HepG2 (cell line): ENCODE measurements around the gene GSAP. TPM values are rescaled to one million over a fixed set of nuclear protein-coding genes. Genes with fewer than 3 reads are reported as not detected.

Experiments used
- ATAC-seq: fragments of 200-7000 bp; cut with Tn5 transposase; 3 replicates; pipeline ENCODE4 v1.9.1; 2020; ENCODE audit warnings: mild to moderate bottlenecking, moderate library complexity
- BruUV-seq: library from RNA; stranded (reverse); fragments of 400-500 nt; replicated peaks from 2 replicates; lab custom pipeline; 2021; lab: Mats Ljungman, UMichigan
- CTCF ChIA-PET: fragments of 300-600 bp; formaldehyde crosslinking; extraction: SDS; loops from one replicate; lab custom pipeline; 2021; ENCODE audit warnings: low total read pairs, inconsistent platforms, low intra/inter-chr PET ratio; lab: Yijun Ruan, JAX
- POLR2A ChIA-PET: fragments of 350-600 bp; sonication (Branson Sonifier 250); formaldehyde crosslinking; loops from one replicate; lab custom pipeline; 2020; ENCODE audit warnings: antibody characterized with exemption, inconsistent platforms; lab: Yijun Ruan, JAX
- DNase-seq: peaks from one replicate; pipeline ENCODE4 v3.0.0-alpha.2; 2015; ENCODE audit warnings: low spot score
- FAIRE-seq: peaks from 3 replicates; lab custom pipeline; 2011; peaks lifted over from hg19 to GRCh38; lab: Jason Lieb, UNC
- H2AFZ ChIP-seq: one replicate; pipeline ENCODE4 v1.6.1; 2011; ENCODE audit warnings: low read length, inconsistent platforms
- H3K27ac ChIP-seq: fragments of 300-600 bp; 3 replicates; pipeline ENCODE4 v1.8.0; 2011; ENCODE audit warnings: mixed run types, mild to moderate bottlenecking, mixed read lengths, low read length, inconsistent platforms; ENCODE audit not compliant: insufficient read depth; ENCODE audit errors: extremely low read length
- H3K27me3 ChIP-seq, 2 experiments: fragments of 200-600 bp in 1 of 2; 2 replicates in 1 of 2; 3 replicates in 1 of 2; pipeline versions ENCODE4 v1.6.0 to v1.8.0; 2011; ENCODE audit warnings: low read length in 2 of 2, mild to moderate bottlenecking in 2 of 2, moderate library complexity in 2 of 2, inconsistent platforms in 1 of 2; ENCODE audit not compliant: insufficient read depth in 2 of 2, control insufficient read depth in 1 of 2
- H3K36me3 ChIP-seq, 2 experiments: fragments of 200-600 bp in 1 of 2; replicated peaks in 1 of 2; 2 replicates in 1 of 2; 3 replicates in 1 of 2; pipeline versions ENCODE4 v1.5.1 to v1.8.0; 2011; ENCODE audit warnings: low read length in 2 of 2, inconsistent platforms in 1 of 2; ENCODE audit not compliant: insufficient read depth in 2 of 2, control insufficient read depth in 1 of 2
- H3K4me1 ChIP-seq: 2 replicates; pipeline ENCODE4 v1.5.1; 2012; ENCODE audit warnings: low read length, inconsistent platforms; ENCODE audit not compliant: insufficient read depth
- H3K4me2 ChIP-seq: 2 replicates; pipeline ENCODE4 v1.6.0; 2011; ENCODE audit warnings: low read depth, low read length, inconsistent platforms
- H3K4me3 ChIP-seq, 3 experiments: fragments of 200-600 bp in 1 of 3; sonication (generic), shearing (Covaris generic) in 1 of 3; replicated peaks in 1 of 3; 2 replicates each; pipeline ENCODE4 v1.5.1; 2011 to 2016; ENCODE audit warnings: low read length in 3 of 3, inconsistent platforms in 2 of 3, low read depth in 2 of 3, mild to moderate bottlenecking in 2 of 3, control low read depth in 1 of 3, mixed read lengths in 1 of 3; ENCODE audit not compliant: insufficient read depth in 1 of 3
- H3K79me2 ChIP-seq: one replicate; pipeline ENCODE4 v1.6.1; 2011; ENCODE audit warnings: low read length, inconsistent platforms; ENCODE audit not compliant: insufficient read depth
- H3K9ac ChIP-seq: 2 replicates; pipeline ENCODE4 v1.6.0; 2011; ENCODE audit warnings: mild to moderate bottlenecking, low read depth, low read length, inconsistent platforms; ENCODE audit not compliant: insufficient read depth
- H3K9me3 ChIP-seq: 2 replicates; pipeline ENCODE4 v1.5.1; 2012; ENCODE audit warnings: mild to moderate bottlenecking, low read length
- H4K20me1 ChIP-seq: 2 replicates; pipeline ENCODE4 v1.6.0; 2011; ENCODE audit warnings: inconsistent platforms, mild to moderate bottlenecking, low read length, moderate library complexity; ENCODE audit not compliant: insufficient read depth
- CHCHD3 ChIP-seq: sonication (generic); formaldehyde crosslinking; IDR thresholded peaks from 2 replicates; pipeline ENCODE4 v1.8.0; 2022; ENCODE audit warnings: mild to moderate bottlenecking, missing genetic modification reagents, moderate library complexity
- FOXA1 ChIP-seq, 2 experiments: fragments of 450-650 bp in 1 of 2; sonication (generic) in 1 of 2; formaldehyde crosslinking in 1 of 2; IDR thresholded peaks; 2 replicates each; pipeline versions ENCODE4 v1.4.0 to v1.6.1; 2016 to 2020; ENCODE audit warnings: missing genetic modification reagents in 1 of 2
- MAFK ChIP-seq, 2 experiments: IDR thresholded peaks in 1 of 2; conservative IDR thresholded peaks in 1 of 2; 2 replicates each; pipeline ENCODE4 v1.6.1; 2011; ENCODE audit warnings: improper control_type of control experiment in 2 of 2, low read length in 2 of 2
- POLR2G ChIP-seq: fragments of 200-400 bp; formaldehyde crosslinking; IDR thresholded peaks from 2 replicates; pipeline ENCODE4 v1.6.1; 2018; ENCODE audit warnings: mild to moderate bottlenecking, low read depth, low read length, moderate library complexity
- PRPF4 ChIP-seq: fragments of 200-400 bp; formaldehyde crosslinking; IDR thresholded peaks from 2 replicates; pipeline ENCODE4 v1.6.1; 2016; ENCODE audit warnings: low read length, low read depth; ENCODE audit not compliant: poor library complexity, severe bottlenecking
- RAD51 ChIP-seq: fragments of 450-650 bp; IDR thresholded peaks from 2 replicates; pipeline ENCODE4 v1.6.1; 2016; ENCODE audit warnings: borderline replicate concordance
- RBFOX2 ChIP-seq: fragments of 200-400 bp; formaldehyde crosslinking; IDR thresholded peaks from 2 replicates; pipeline ENCODE4 v1.6.1; 2017; ENCODE audit warnings: low read depth, mild to moderate bottlenecking, low read length
- TP53 ChIP-seq: sonication (generic); formaldehyde crosslinking; conservative IDR thresholded peaks from 2 replicates; pipeline ENCODE4 v1.4.0; 2020; ENCODE audit warnings: missing genetic modification reagents
- ZBTB3 ChIP-seq: sonication (generic); formaldehyde crosslinking; IDR thresholded peaks from 2 replicates; pipeline ENCODE4 v1.4.0; 2020; ENCODE audit warnings: low read depth, mild to moderate bottlenecking, moderate library complexity, missing genetic modification reagents, borderline replicate concordance
- ZNF816 ChIP-seq: sonication (generic); formaldehyde crosslinking; IDR thresholded peaks from 2 replicates; pipeline ENCODE4 v1.8.0; 2022; ENCODE audit warnings: missing genetic modification reagents, mild to moderate bottlenecking, borderline replicate concordance
- WGBS: methylation state at CpG from one replicate; pipeline ENCODE4 v1.1.6; 2017; ENCODE audit warnings: low lambda C conversion rate; 5-methylcytosine and 5-hydroxymethylcytosine counted together
- in situ Hi-C: cut with HindIII; loops from 2 replicates; pipeline ENCODE4 v1.10.0; 2017; ENCODE audit warnings: low pct_unique_long_range_greater_than_20kb; ENCODE audit not compliant: extremely low pct_ligation_motif_present
- intact Hi-C: fragments of 100-400 bp; cut with micrococcal nuclease; formaldehyde crosslinking; loops from one replicate; pipeline ENCODE4 v1.10.0; 2022; ENCODE audit not compliant: unreplicated experiment
- polyA plus RNA-seq, 8 experiments: library from polyadenylated mRNA; depleted of rRNA in 3 of 8; stranded (reverse) in 7 of 8; unstranded in 1 of 8; fragments of >200 nt; fragmentation: Illumina TruSeq in 4 of 8; extraction: Trizol in 4 of 8; gene quantifications; 2 replicates each; pipeline versions ENCODE4 v1.2.1 to v1.2.3, GENCODE V29; 2011 to 2016; ENCODE audit warnings: low read depth in 4 of 8, missing spikeins in 1 of 8, mixed read lengths in 1 of 8; ENCODE audit not compliant: insufficient read depth in 1 of 8
- total RNA-seq, 5 experiments: library from RNA; depleted of rRNA; stranded (reverse); fragments of >200 nt; fragmentation: Illumina TruSeq; extraction: Trizol; gene quantifications; 2 replicates each; pipeline ENCODE4 v1.2.3, GENCODE V29; 2016; ENCODE audit warnings: low read depth in 1 of 5
- TF ChIP-seq, protein P1 (sequence below): sonication (generic); formaldehyde crosslinking; IDR thresholded peaks from 2 replicates; pipeline ENCODE4 v1.5.0; 2020; ENCODE audit warnings: missing genetic modification reagents

GSAP gene
- total and polyA plus RNA-seq, 2 of the 13 experiments (the other 11 are each of a cell fraction or from before 2014, with no cell fraction given), result 34.6 to 40.6 TPM

DNA sequence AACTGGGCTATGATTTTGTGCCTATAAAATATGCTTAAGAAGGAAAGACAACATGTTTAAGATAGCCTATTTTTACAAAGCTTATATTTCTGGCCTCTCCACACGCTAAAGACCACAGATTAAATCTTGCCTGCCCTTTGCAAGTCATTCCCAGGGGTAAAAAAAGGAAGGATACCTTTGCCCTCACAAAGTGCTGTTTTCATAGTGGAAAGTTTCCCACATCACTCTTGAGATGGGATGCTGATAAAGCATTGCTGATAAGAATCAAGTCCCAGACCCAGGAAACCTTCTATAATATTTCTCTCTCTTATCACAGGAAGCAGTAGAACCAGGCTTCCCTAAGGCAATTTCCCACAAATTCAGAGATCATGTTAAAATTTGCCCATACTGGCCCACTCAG lies 56.5 kb downstream of the GSAP start:
- Histone ChIP-seq H2AFZ (no peak overlapping the region), H3K4me1 (peaks cover 28% of the 10 kb centered on the region), H3K9me3 (no peaks in the 10 kb centered on the region), H4K20me1 (no peaks in the 10 kb centered on the region)
- 65% methylated on average over 1 of the region's 1 CpG for WGBS
- CTCF ChIA-PET, result no interaction called here
- ATAC-seq, result peak; percentile 18; the same call in 2 of the 3 replicates
- POLR2A ChIA-PET, result interaction anchor here (0.8 to 1.7 kb wide), 2 partner anchors 50 to 56 kb away, joined by 3 to 6 read pairs; partner anchors contain the start of gene GSAP
- TF ChIP-seq PRPF4 (peak; percentile 33), POLR2G (peak; percentile 36; the same call in 1 of the 2 replicates), RBFOX2 (peak; percentile 70), FOXA1 (IDR thresholded peaks at IDR 0.05) (no peak), FOXA1 (CRISPR knock-in tag; IDR thresholded peaks at IDR 0.05) (no peak)
- TF ChIP-seq, all 625 proteins: peak for 3
- DNase-seq, result no peak
- Histone ChIP-seq H3K79me2 (no peaks in the 10 kb centered on the region), H3K36me3 (peaks cover 8 to 15% of the 10 kb centered on the region in 2 experiments), H3K27me3 (no peaks in the 10 kb centered on the region), H3K9ac (peak overlapping the region; percentile 51), H3K4me3 (peak overlapping the region in 1 of 3 experiments; percentile 21; a peak in 1 of 6 replicates), H3K4me2 (peak overlapping the region; percentile 61), H3K27ac (peak overlapping the region; percentile 74)
- intact Hi-C loops, result no loop called here
- in situ Hi-C loops, result no loop called here
- no peak for FAIRE-seq
- TSS peak; percentile 52 for BruUV-seq

DNA sequence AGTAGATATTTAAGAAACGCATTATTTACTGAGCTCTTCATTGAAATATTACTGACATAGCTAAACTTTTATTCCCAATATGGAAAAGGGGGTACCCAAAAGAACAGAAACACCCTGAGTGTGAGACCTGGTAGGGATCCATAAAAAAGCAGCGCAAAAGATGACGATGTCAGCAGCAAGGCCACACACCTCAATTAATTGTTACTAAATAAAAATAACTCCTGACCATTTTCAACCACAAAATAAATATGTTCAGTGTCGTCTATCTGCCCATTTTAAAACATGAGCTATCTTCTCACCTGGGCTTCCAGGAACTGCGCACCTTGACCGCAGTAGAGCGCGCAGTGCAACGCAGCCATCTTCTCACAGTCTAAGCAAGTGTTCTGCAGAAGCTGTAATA lies 61.2 kb downstream of the GSAP start:
- Histone ChIP-seq H3K4me2 (no peak overlapping the region), H3K4me1 (peaks cover 13% of the 10 kb centered on the region), H3K9me3 (no peaks in the 10 kb centered on the region), H2AFZ (no peak overlapping the region), H3K27ac (no peak overlapping the region), H3K36me3 (peaks cover 12 to 38% of the 10 kb centered on the region in 2 experiments), H3K9ac (no peak overlapping the region), H4K20me1 (no peaks in the 10 kb centered on the region), H3K4me3 (no peak overlapping the region)
- ATAC-seq (no peak), FAIRE-seq (no peak), DNase-seq (no peak)
- CTCF ChIA-PET, result no interaction called here
- WGBS, result 89% methylated on average over 9 of the region's 9 CpGs
- intact Hi-C loops, result loop anchor here (1.0 kb wide), 1 partner anchor 21 kb away; no protein-coding TSS in a partner anchor
- in situ Hi-C loops, result no loop called here
- POLR2A ChIA-PET, result no interaction called here
- TF ChIP-seq CHCHD3, result no peak
- no peak for TF ChIP-seq RAD51
- TF ChIP-seq ZBTB3 (CRISPR knock-in tag), result no peak
- TF ChIP-seq ZNF816, result no peak
- no peak for TF ChIP-seq TP53 (CRISPR knock-in tag)
- peak in 1 of 2 experiments; percentile 57; a peak in 2 of 4 replicates for TF ChIP-seq MAFK (conservative IDR thresholded peaks at IDR 0.05 in 1 of 2, IDR thresholded peaks at IDR 0.05 in 1 of 2; ENCODE audit: low read length in 2 of 2)
- TF ChIP-seq, protein P1, sequence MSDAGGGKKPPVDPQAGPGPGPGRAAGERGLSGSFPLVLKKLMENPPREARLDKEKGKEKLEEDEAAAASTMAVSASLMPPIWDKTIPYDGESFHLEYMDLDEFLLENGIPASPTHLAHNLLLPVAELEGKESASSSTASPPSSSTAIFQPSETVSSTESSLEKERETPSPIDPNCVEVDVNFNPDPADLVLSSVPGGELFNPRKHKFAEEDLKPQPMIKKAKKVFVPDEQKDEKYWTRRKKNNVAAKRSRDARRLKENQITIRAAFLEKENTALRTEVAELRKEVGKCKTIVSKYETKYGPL (CRISPR knock-in tag), result no peak
- TF ChIP-seq, all 625 proteins: peak for 1
- no TSS peak for BruUV-seq
- no peaks in the 10 kb centered on the region for H3K27me3 ChIP-seq
- no peaks in the 10 kb centered on the region for H3K79me2 ChIP-seq
